Measurements from ENCODE around the gene ADORA3.

ADORA3 gene

GRCh38 chr1:111483876-111484275 lies 19.6 kb downstream of the ADORA3 start:
- no peak overlapping the region for H3K27ac ChIP-seq (replicated peaks)
- no peaks in the 10 kb centered on the region for H3K27me3 ChIP-seq (ENCODE audit: insufficient read depth, poor library complexity, severe bottlenecking)
- TF ChIP-seq GABPA (IDR thresholded peaks at IDR 0.05; ENCODE audit: low read depth) (no peak), CTCF (IDR thresholded peaks at IDR 0.05; ENCODE audit: insufficient read depth, low read length) (no peak), POLR2AphosphoS5 (IDR thresholded peaks at IDR 0.05; ENCODE audit: low read depth) (no peak), REST (IDR thresholded peaks at IDR 0.05; ENCODE audit: insufficient replicate concordance, low read depth) (no peak), SPI1 (IDR thresholded peaks at IDR 0.05; ENCODE audit: borderline replicate concordance, low read depth) (no peak)
- DNase-seq (ENCODE audit: low read depth in 1 of 2, low spot score in 1 of 2) = no peak
- no peak overlapping the region for H3K4me3 ChIP-seq (replicated peaks; ENCODE audit: insufficient read depth, low read length)

GRCh38 chr1:111483166-111483565 lies 20.3 kb downstream of the ADORA3 start:
- TF ChIP-seq REST (IDR thresholded peaks at IDR 0.05; ENCODE audit: insufficient replicate concordance, low read depth) (no peak), SPI1 (IDR thresholded peaks at IDR 0.05; ENCODE audit: borderline replicate concordance, low read depth) (no peak), POLR2AphosphoS5 (IDR thresholded peaks at IDR 0.05; ENCODE audit: low read depth) (no peak), GABPA (IDR thresholded peaks at IDR 0.05; ENCODE audit: low read depth) (no peak), CTCF (IDR thresholded peaks at IDR 0.05; ENCODE audit: insufficient read depth, low read length) (no peak)
- no peak for DNase-seq (ENCODE audit: low read depth in 1 of 2, low spot score in 1 of 2)
- Histone ChIP-seq H3K4me3 (replicated peaks; ENCODE audit: insufficient read depth, low read length) (no peak overlapping the region), H3K27ac (replicated peaks) (no peak overlapping the region), H3K27me3 (ENCODE audit: insufficient read depth, poor library complexity, severe bottlenecking) (no peaks in the 10 kb centered on the region)

- TF ChIP-seq SPI1 (IDR thresholded peaks at IDR 0.05; ENCODE audit: borderline replicate concordance, low read depth) = peak; percentile 52; the same call in 1 of the 2 replicates
- peak; percentile 60 for TF ChIP-seq CTCF (IDR thresholded peaks at IDR 0.05; ENCODE audit: insufficient read depth, low read length)
- TF ChIP-seq REST (IDR thresholded peaks at IDR 0.05; ENCODE audit: insufficient replicate concordance, low read depth) = no peak
- DNase-seq (ENCODE audit: low read depth in 1 of 2, low spot score in 1 of 2) = peak; percentile 66 to 88
- peak overlapping the region; percentile 65 for H3K27ac ChIP-seq (replicated peaks)
- no peaks in the 10 kb centered on the region for H3K27me3 ChIP-seq (ENCODE audit: insufficient read depth, poor library complexity, severe bottlenecking)
- no peak overlapping the region for H3K4me3 ChIP-seq (replicated peaks; ENCODE audit: insufficient read depth, low read length)
Measured at GRCh38 chr1:111481387-111482221, 21.8 kb downstream of the ADORA3 start.

Data from HL-60 (cell line).